ENCODE results near the gene CGB8. TPM values are rescaled to one million over a fixed set of nuclear protein-coding genes. Genes with fewer than 3 reads are reported as not detected.

Gene CGB8
- total and polyA plus RNA-seq, 2 of the 8 experiments (the other 6 are each of a cell fraction or from before 2014, with no cell fraction given): 0.09 TPM; not detected in 1

- H3K9me3 ChIP-seq (ENCODE audit: insufficient read depth in 2 of 2, low read depth in 1 of 2, low read length in 1 of 2): no peaks in the 10 kb centered on the region
- H2AK5ac ChIP-seq (ENCODE audit: low read depth, low read length): no peak overlapping the region
- no peak overlapping the region for H2BK12ac ChIP-seq (ENCODE audit: low read depth, low read length)
- peaks cover 4 to 6% (median 5%) of the 10 kb centered on the region in 4 experiments for H3K4me1 ChIP-seq (replicated peaks in 1 of 4; ENCODE audit: control insufficient read depth in 3 of 4, insufficient read depth in 4 of 4, low read length in 3 of 4)
- H2AFZ ChIP-seq (ENCODE audit: low read length): peak overlapping the region; percentile 86
- ChIA-PET CTCF (ENCODE audit: partially characterized antibody) (interaction anchor here (2.0 kb wide), 1 partner anchor 62 kb away, joined by 4 read pairs; no protein-coding TSS in a partner anchor), POLR2A (ENCODE audit: partially characterized antibody) (interaction anchor here (1.3 kb wide), 1 partner anchor 65 kb away, joined by 3 read pairs; no protein-coding TSS in a partner anchor)
- H2BK20ac ChIP-seq (ENCODE audit: low read length): no peak overlapping the region
- peaks cover 9% of the 10 kb centered on the region for H3K79me1 ChIP-seq (ENCODE audit: low read depth, low read length)
- H4K20me1 ChIP-seq (replicated peaks in 1 of 2; ENCODE audit: control insufficient read depth in 1 of 2, insufficient read depth in 2 of 2, low read length in 2 of 2): peaks cover 15 to 17% of the 10 kb centered on the region in 2 experiments
- FAIRE-seq (no peak), DNase-seq (ENCODE audit: low read depth in 1 of 2, low spot score in 2 of 2) (no peak)
- H3K27ac ChIP-seq (ENCODE audit: low read depth, low read length): peak overlapping the region; percentile 94; the same call in 1 of the 2 replicates
- H3K18ac ChIP-seq (ENCODE audit: extremely low read depth, low read length): peak overlapping the region; percentile 97
- H3K27me3 ChIP-seq (replicated peaks in 1 of 4; ENCODE audit: control insufficient read depth in 3 of 4, extremely low read depth in 1 of 4, insufficient read depth in 3 of 4, low read length in 3 of 4): peaks cover 0 to 3% (median 0%) of the 10 kb centered on the region in 4 experiments; a peak in 1 of 7 replicates
- peak overlapping the region; percentile 84 to 97 (median 90); a peak in 6 of 8 replicates for H3K4me3 ChIP-seq (ENCODE audit: extremely low read depth in 1 of 4, insufficient read depth in 2 of 4, low read depth in 3 of 4, low read length in 4 of 4)
- peak overlapping the region; percentile 35; the same call in 1 of the 2 replicates for H4K8ac ChIP-seq (ENCODE audit: extremely low read depth, insufficient read depth, low read length)
- H3K79me2 ChIP-seq (ENCODE audit: control insufficient read depth in 1 of 2, insufficient read depth in 2 of 2, low read length in 2 of 2): peaks cover 29 to 36% of the 10 kb centered on the region in 2 experiments
- peaks cover 5 to 26% (median 9%) of the 10 kb centered on the region in 4 experiments for H3K36me3 ChIP-seq (ENCODE audit: control insufficient read depth in 2 of 4, insufficient read depth in 4 of 4, low read length in 3 of 4)
- H3K4ac ChIP-seq (replicated peaks; ENCODE audit: insufficient read length, low read depth, low read length): peak overlapping the region; percentile 30
- no peak overlapping the region for H2BK120ac ChIP-seq (replicated peaks; ENCODE audit: low read depth, low read length)
- no peak overlapping the region for H2BK15ac ChIP-seq (ENCODE audit: low read length)
- peaks cover 14% of the 10 kb centered on the region; the same call in 1 of the 2 replicates for H3K23me2 ChIP-seq (ENCODE audit: low read depth, low read length)
- H3K9ac ChIP-seq (replicated peaks in 1 of 4; ENCODE audit: extremely low read depth in 1 of 4, low read depth in 3 of 4, low read length in 3 of 4): peak overlapping the region in 3 of 4 experiments; percentile 35 to 98 (median 83); a peak in 4 of 7 replicates
- peak overlapping the region; percentile 96 for H4K5ac ChIP-seq (ENCODE audit: insufficient read length, low read depth, low read length)
- no peak overlapping the region for H3K23ac ChIP-seq (ENCODE audit: insufficient read length)
- H3K4me2 ChIP-seq (ENCODE audit: insufficient read depth in 1 of 2, low read depth in 2 of 2, low read length in 2 of 2): peak overlapping the region; percentile 82 to 88
- 82% methylated on average over 26 of the region's 26 CpGs; no CpG with 5 or more reads in 1 of the 2 experiments for WGBS, 2 experiments (ENCODE audit: extremely low coverage in 1 of 2, insufficient coverage in 1 of 2, insufficient read length in 1 of 2, insufficient replicate concordance in 2 of 2, low coverage in 1 of 2, low lambda C conversion rate in 2 of 2, missing lambda C conversion rate in 1 of 2)
- TF ChIP-seq TBP (IDR thresholded peaks at IDR 0.05; ENCODE audit: low read depth, low read length) (no peak), MAFK (IDR thresholded peaks at IDR 0.05; ENCODE audit: low read depth, low read length) (no peak), CHD2 (IDR thresholded peaks at IDR 0.05; ENCODE audit: low read length) (no peak), RBBP5 (IDR thresholded peaks at IDR 0.05; ENCODE audit: borderline replicate concordance, low read depth, low read length) (no peak), JUN (IDR thresholded peaks at IDR 0.05; ENCODE audit: low read depth, low read length) (no peak), SIX5 (IDR thresholded peaks at IDR 0.05; ENCODE audit: low read depth, low read length) (no peak), KDM1A (IDR thresholded peaks at IDR 0.05; ENCODE audit: borderline replicate concordance, low read length) (no peak), PHF8 (conservative IDR thresholded peaks at IDR 0.05; ENCODE audit: low read depth, low read length) (no peak), EZH2 (IDR thresholded peaks at IDR 0.05; ENCODE audit: low read depth, low read length, severe bottlenecking) (no peak)
- TF ChIP-seq, protein P1, sequence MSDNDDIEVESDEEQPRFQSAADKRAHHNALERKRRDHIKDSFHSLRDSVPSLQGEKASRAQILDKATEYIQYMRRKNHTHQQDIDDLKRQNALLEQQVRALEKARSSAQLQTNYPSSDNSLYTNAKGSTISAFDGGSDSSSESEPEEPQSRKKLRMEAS (IDR thresholded peaks at IDR 0.05): no peak
- peak overlapping the region; percentile 69 for H4K91ac ChIP-seq (replicated peaks; ENCODE audit: insufficient read length, low read length)
- no peak overlapping the region for H3K56ac ChIP-seq (replicated peaks; ENCODE audit: insufficient read length, low read depth, low read length)
- peak overlapping the region; percentile 77; the same call in 1 of the 2 replicates for H2BK5ac ChIP-seq (ENCODE audit: low read depth, low read length)
- no peak overlapping the region for H3K14ac ChIP-seq (ENCODE audit: insufficient read length)
These were observed 35.5 kb upstream of the CGB8 start for GRCh38 chr19:49084206-49085019.

All from H1 (cell line).